Peyer's patch (tissue), 4 donors: ENCODE measurements around the gene TTF1. TPM values are rescaled to one million over a fixed set of nuclear protein-coding genes. Genes with fewer than 3 reads are reported as not detected.

Experiments used
- DNase-seq, 3 donors: peaks; one replicate each; pipeline ENCODE4 v3.0.0-alpha.2; 2017 to 2019
- H3K27ac ChIP-seq, 4 donors: fragments of 200-600 bp; sonication (generic); one replicate each; pipeline ENCODE4 v1.5.1; 2016 to 2019
- H3K27me3 ChIP-seq, 2 donors: fragments of 200-600 bp; sonication (generic); one replicate each; pipeline ENCODE4 v1.5.1; 2019
- H3K36me3 ChIP-seq, 3 donors: fragments of 200-600 bp; sonication (generic); one replicate each; pipeline ENCODE4 v1.5.1; 2016 to 2019
- H3K4me1 ChIP-seq, 4 donors: fragments of 200-600 bp; sonication (generic); one replicate each; pipeline ENCODE4 v1.5.1; 2016 to 2019
- H3K4me3 ChIP-seq, 4 donors: fragments of 200-600 bp; sonication (generic); 1 replicate in 3 of 4; 2 replicates in 1 of 4; pipeline ENCODE4 v1.5.1; 2016 to 2019; ENCODE audit warnings: mild to moderate bottlenecking in 1 of 4
- H3K9me3 ChIP-seq, 4 donors: fragments of 200-600 bp; sonication (generic); one replicate each; pipeline ENCODE4 v1.5.1; 2016 to 2019; ENCODE audit warnings: mild to moderate bottlenecking in 1 of 4
- POLR2A ChIP-seq, 2 donors: fragments of 450-650 bp; IDR thresholded peaks; one replicate each; pipeline ENCODE4 v1.5.1; 2017; ENCODE audit warnings: antibody characterized with exemption in 2 of 2, mild to moderate bottlenecking in 2 of 2, moderate library complexity in 2 of 2
- total RNA-seq, 4 donors: library from RNA; depleted of rRNA; stranded (reverse); fragments of >200 nt; gene quantifications; one replicate each; pipeline ENCODE4 v1.1.0, GENCODE V29; 2016
- TF ChIP-seq, protein P1 (sequence below), 6 experiments: fragments of 450-650 bp in 4 of 6; fragments of 200-600 bp in 2 of 6; sonication (generic) in 1 of 6; IDR thresholded peaks; one replicate each; pipeline ENCODE4 v1.5.1; 2017 to 2019; ENCODE audit warnings: antibody characterized with exemption in 6 of 6, mild to moderate bottlenecking in 3 of 6, moderate library complexity in 1 of 6

TTF1 gene
- total RNA-seq, 4 donors from 2014 or later, result 8.9 to 26.4 (median 9.9) TPM

DNA sequence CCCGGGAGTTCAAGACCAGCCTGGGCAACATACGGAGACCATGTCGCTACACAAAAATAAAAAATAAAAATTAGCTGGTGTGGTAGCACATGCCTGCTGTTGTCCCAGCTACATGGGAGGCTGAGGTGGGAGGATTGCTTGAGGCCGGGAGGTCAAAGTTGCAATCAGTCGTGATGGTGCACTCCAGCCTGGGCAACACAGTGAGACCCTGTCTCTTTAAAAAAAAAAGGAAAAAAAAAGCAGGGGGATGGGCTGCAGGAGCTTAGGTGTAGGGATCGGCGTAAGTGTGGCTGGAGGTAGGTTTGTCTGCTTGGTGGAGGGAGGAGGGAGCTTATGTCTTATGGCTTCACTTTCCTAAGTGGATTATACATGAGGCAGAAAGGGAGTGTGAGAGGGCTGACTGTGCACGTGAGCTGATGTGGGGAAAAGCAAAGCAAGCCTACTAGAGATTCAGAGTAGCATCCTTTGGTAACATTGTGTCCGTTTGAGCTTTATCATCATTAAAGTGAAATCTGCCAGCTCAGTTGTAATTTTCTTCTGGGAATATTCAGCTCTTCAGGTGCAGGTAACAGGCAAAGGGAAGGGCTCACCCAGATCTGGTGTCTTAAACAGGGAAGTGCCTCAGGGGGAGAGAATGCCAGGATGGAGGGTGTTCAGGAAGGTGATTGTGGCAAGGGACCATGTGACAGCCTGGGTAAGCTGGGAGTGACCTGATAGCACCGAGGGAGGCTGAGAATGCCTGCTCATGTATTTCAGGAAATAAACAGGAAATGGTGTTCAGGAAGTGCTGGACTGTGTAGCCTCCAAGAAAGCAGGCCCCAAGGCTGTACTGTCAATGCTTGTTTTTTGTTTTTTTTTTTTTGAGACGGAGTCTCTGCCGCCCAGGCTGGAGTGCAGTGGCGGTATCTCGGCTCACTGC lies 34.2 kb downstream of the TTF1 start:
- H3K4me3 ChIP-seq, result no peak overlapping the region
- peak overlapping the region; percentile 5 to 65 (median 54) for H3K27ac ChIP-seq
- H3K9me3 ChIP-seq, result no peaks in the 10 kb centered on the region
- H3K36me3 ChIP-seq, result peaks cover 0 to 26% (median 0%) of the 10 kb centered on the region in 3 donors
- no peaks in the 10 kb centered on the region for H3K27me3 ChIP-seq
- DNase-seq, result peak in 2 of 3 donors; percentile 60 to 72
- H3K4me1 ChIP-seq, result peaks cover 0 to 9% (median 0%) of the 10 kb centered on the region in 4 donors
- TF ChIP-seq, protein P1, sequence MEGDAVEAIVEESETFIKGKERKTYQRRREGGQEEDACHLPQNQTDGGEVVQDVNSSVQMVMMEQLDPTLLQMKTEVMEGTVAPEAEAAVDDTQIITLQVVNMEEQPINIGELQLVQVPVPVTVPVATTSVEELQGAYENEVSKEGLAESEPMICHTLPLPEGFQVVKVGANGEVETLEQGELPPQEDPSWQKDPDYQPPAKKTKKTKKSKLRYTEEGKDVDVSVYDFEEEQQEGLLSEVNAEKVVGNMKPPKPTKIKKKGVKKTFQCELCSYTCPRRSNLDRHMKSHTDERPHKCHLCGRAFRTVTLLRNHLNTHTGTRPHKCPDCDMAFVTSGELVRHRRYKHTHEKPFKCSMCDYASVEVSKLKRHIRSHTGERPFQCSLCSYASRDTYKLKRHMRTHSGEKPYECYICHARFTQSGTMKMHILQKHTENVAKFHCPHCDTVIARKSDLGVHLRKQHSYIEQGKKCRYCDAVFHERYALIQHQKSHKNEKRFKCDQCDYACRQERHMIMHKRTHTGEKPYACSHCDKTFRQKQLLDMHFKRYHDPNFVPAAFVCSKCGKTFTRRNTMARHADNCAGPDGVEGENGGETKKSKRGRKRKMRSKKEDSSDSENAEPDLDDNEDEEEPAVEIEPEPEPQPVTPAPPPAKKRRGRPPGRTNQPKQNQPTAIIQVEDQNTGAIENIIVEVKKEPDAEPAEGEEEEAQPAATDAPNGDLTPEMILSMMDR (IDR thresholded peaks at IDR 0.05), result no peak
- no peak for TF ChIP-seq POLR2A (IDR thresholded peaks at IDR 0.05)

DNA sequence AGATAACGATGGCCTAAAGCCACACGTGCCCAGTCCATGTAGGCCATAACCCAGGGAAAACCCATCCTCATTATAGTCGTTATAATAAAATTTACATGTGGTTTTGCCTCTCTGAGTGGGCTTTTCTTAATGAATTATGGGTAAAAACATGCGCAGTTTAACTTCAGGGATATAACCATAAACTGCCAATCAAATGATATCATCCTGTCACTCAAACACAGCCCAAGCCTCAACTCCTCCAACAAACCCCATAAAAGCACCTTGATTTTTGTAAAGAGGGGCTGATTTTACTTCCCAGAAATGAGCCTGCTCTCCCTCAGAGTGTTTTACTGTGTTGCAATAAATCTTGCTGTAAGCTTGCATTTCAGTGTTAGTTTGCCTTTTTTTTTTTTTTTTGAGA lies 36.0 kb downstream of the TTF1 start:
- Histone ChIP-seq H3K9me3 (no peaks in the 10 kb centered on the region), H3K27ac (no peak overlapping the region), H3K4me3 (no peak overlapping the region), H3K4me1 (peaks cover 0 to 9% (median 0%) of the 10 kb centered on the region in 4 donors), H3K36me3 (peaks cover 0 to 8% (median 0%) of the 10 kb centered on the region in 3 donors), H3K27me3 (no peaks in the 10 kb centered on the region)
- TF ChIP-seq, protein P1 (IDR thresholded peaks at IDR 0.05), result no peak
- no peak for TF ChIP-seq POLR2A (IDR thresholded peaks at IDR 0.05)
- DNase-seq, result no peak

DNA sequence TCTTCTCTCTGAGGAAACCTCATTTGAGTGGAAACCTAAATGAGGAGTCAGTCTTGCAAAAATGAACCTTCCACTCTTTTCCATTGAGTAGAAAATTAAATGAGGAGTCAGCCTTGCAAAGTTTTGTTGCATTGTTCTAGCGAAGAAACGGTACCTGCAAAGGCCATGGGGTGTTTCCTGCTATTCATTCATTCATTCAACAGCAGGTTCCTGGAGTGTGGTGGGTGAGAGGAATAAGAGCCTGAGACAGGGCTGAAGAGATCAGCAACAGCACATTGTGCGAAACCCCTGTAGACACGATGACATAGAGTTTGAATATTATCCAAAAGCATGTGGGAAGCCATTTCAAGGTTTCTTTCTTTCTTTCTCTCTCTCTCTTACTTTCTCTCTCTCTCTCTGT lies 37.2 kb downstream of the TTF1 start:
- no peaks in the 10 kb centered on the region for H3K27me3 ChIP-seq
- H3K4me3 ChIP-seq, result no peak overlapping the region
- H3K27ac ChIP-seq, result no peak overlapping the region
- H3K36me3 ChIP-seq, result no peaks in the 10 kb centered on the region
- peaks cover 0 to 9% (median 0%) of the 10 kb centered on the region in 4 donors for H3K4me1 ChIP-seq
- DNase-seq, result no peak
- no peaks in the 10 kb centered on the region for H3K9me3 ChIP-seq
- TF ChIP-seq, protein P1 (IDR thresholded peaks at IDR 0.05), result no peak
- no peak for TF ChIP-seq POLR2A (IDR thresholded peaks at IDR 0.05)

DNA sequence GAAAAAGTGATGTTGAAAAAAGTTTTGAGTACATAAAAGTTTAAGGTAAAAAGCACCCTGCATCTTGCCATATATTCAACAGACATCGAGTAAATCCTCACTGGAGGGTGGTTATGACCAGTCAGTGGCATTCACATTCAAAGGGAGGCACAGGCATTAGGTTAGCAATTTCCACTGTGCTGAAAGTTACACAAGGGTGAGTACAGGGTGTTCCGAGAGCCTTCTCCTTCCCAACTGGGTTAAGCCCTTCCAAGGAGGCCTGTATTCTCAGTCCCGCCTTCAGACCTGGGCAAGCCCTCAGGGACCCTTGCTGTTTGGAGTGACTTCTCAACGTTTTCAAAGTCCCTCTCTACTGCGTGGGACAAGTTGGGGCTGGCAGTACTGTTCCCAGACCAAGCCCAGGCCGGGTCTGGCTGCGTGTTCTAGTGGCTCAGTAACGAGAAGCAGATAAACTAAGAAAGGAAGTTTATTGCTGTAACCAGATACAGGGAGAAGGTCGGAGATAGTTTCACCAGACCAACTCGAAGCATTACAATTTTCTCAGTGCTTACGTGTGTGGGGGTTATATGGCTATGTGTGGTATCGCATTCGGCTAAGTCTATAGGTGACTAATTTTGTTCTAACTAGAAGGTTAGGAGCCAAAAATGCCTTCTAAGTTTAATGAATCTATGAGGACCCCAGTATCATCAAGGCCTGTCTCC lies 38.9 kb downstream of the TTF1 start:
- no peaks in the 10 kb centered on the region for H3K36me3 ChIP-seq
- H3K4me3 ChIP-seq, result no peak overlapping the region
- TF ChIP-seq POLR2A (IDR thresholded peaks at IDR 0.05), result no peak
- TF ChIP-seq, protein P1 (IDR thresholded peaks at IDR 0.05), result no peak
- no peaks in the 10 kb centered on the region for H3K27me3 ChIP-seq
- peak in 1 of 3 donors; percentile 21 for DNase-seq
- peaks cover 0 to 4% (median 0%) of the 10 kb centered on the region in 4 donors for H3K4me1 ChIP-seq
- no peaks in the 10 kb centered on the region for H3K9me3 ChIP-seq
- no peak overlapping the region for H3K27ac ChIP-seq

DNA sequence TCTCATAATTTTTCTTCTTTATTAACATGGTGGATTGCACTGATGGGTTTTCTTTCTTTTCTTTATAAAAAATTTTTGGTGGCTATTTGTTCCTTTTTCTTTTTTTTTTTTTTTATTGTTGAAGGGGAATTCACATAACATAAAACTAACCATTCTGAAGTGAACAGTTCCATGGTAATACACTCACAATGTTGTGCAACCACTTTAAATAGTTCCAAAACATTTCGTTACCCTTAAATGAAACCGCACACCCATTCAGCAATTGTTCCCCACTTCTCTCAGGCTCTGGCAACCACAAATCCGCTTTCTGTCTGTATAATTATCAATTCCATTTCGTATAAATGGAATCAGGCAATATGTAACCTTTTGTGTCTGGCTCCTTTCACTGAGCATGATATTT lies 40.2 kb downstream of the TTF1 start:
- Histone ChIP-seq H3K9me3 (no peaks in the 10 kb centered on the region), H3K4me1 (no peaks in the 10 kb centered on the region), H3K36me3 (no peaks in the 10 kb centered on the region), H3K4me3 (no peak overlapping the region), H3K27ac (no peak overlapping the region), H3K27me3 (no peaks in the 10 kb centered on the region)
- DNase-seq, result no peak
- no peak for TF ChIP-seq POLR2A (IDR thresholded peaks at IDR 0.05)
- TF ChIP-seq, protein P1 (IDR thresholded peaks at IDR 0.05), result no peak
